Measurements from ENCODE around the gene DPM3. TPM values are rescaled to one million over a fixed set of nuclear protein-coding genes. Genes with fewer than 3 reads are reported as not detected.

Gene DPM3
- total and polyA plus RNA-seq, 2 experiments from 2014 or later = 13.6 to 71.4 TPM

DNA sequence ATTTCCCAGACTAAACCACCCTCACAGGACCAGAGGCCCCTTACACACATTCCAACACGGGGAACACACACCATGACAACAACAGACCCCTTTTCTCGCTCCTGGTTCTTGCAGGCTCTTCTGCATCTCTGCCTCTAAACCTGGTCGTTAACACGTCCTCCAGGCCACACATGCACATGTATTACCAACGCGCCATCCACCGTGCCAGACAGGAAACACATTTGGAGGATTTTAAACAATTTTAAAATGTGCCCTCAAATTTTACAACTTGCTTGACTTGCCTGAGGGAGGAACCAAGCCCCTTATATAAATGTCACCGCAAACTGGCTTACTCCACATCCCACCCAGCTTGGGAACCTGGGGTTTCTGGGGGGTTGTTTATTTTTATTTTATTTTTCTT lies 29.5 kb downstream of the DPM3 start:
- H3K27me3 Mint-ChIP-seq (ENCODE audit: insufficient read depth, low read depth, poor library complexity) = peaks cover 4% of the 10 kb centered on the region
- no peak overlapping the region for H3K4me3 Mint-ChIP-seq
- H3F3A ChIP-seq (replicated peaks; ENCODE audit: low read depth) = 0 out of 2 replicates have a peak, but pooled peaks cover 3% of the 10 kb centered on the region
- H3K27ac ChIP-seq (ENCODE audit: low read depth) = no peak overlapping the region
- 0 out of 3 replicates have a peak, but pooled peaks cover 2% of the 10 kb centered on the region for H3K4me1 Mint-ChIP-seq
- no peak overlapping the region for H3K4me2 ChIP-seq
- H3K9me3 Mint-ChIP-seq = no peaks in the 10 kb centered on the region
- no peak overlapping the region for H3K27ac Mint-ChIP-seq
- DNase-seq (ENCODE audit: low spot score) (no peak), ATAC-seq (no peak)
- H3K9me2 ChIP-seq (ENCODE audit: insufficient read depth) = no peaks in the 10 kb centered on the region
- no peaks in the 10 kb centered on the region for H3K36me3 Mint-ChIP-seq (ENCODE audit: low read depth)
- H4K20me1 ChIP-seq (replicated peaks; ENCODE audit: insufficient read depth) = no peaks in the 10 kb centered on the region
- H3K4me1 ChIP-seq (ENCODE audit: insufficient read depth) = no peaks in the 10 kb centered on the region; the same call in 1 of the 2 replicates
- no peaks in the 10 kb centered on the region for H3K79me2 ChIP-seq (replicated peaks; ENCODE audit: insufficient read depth)
- H3K27me3 ChIP-seq (ENCODE audit: insufficient read depth) = no peaks in the 10 kb centered on the region
- H2AFZ ChIP-seq = no peak overlapping the region
- TF ChIP-seq EZH2phosphoT487 (IDR thresholded peaks at IDR 0.05; ENCODE audit: unreplicated experiment) (no peak), POLR2AphosphoS5 (IDR thresholded peaks at IDR 0.05; ENCODE audit: low read depth) (no peak), ZNF114 (CRISPR knock-in tag; IDR thresholded peaks at IDR 0.05) (no peak), EZH2 (IDR thresholded peaks at IDR 0.05; ENCODE audit: low read depth, unreplicated experiment) (no peak), ZNF331 (CRISPR knock-in tag; IDR thresholded peaks at IDR 0.05; ENCODE audit: low read depth) (no peak), CREB1 (CRISPR knock-in tag; IDR thresholded peaks at IDR 0.05; ENCODE audit: low read depth) (no peak), STAT1 (IDR thresholded peaks at IDR 0.05; ENCODE audit: unreplicated experiment) (no peak), NANOG (IDR thresholded peaks at IDR 0.05; ENCODE audit: borderline replicate concordance) (no peak), JUNB (IDR thresholded peaks at IDR 0.05; ENCODE audit: unreplicated experiment) (no peak)
- TF ChIP-seq, protein P1, sequence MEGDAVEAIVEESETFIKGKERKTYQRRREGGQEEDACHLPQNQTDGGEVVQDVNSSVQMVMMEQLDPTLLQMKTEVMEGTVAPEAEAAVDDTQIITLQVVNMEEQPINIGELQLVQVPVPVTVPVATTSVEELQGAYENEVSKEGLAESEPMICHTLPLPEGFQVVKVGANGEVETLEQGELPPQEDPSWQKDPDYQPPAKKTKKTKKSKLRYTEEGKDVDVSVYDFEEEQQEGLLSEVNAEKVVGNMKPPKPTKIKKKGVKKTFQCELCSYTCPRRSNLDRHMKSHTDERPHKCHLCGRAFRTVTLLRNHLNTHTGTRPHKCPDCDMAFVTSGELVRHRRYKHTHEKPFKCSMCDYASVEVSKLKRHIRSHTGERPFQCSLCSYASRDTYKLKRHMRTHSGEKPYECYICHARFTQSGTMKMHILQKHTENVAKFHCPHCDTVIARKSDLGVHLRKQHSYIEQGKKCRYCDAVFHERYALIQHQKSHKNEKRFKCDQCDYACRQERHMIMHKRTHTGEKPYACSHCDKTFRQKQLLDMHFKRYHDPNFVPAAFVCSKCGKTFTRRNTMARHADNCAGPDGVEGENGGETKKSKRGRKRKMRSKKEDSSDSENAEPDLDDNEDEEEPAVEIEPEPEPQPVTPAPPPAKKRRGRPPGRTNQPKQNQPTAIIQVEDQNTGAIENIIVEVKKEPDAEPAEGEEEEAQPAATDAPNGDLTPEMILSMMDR (conservative IDR thresholded peaks at IDR 0.05; ENCODE audit: low read depth in 2 of 2) = no peak
- TF ChIP-seq, protein P2, sequence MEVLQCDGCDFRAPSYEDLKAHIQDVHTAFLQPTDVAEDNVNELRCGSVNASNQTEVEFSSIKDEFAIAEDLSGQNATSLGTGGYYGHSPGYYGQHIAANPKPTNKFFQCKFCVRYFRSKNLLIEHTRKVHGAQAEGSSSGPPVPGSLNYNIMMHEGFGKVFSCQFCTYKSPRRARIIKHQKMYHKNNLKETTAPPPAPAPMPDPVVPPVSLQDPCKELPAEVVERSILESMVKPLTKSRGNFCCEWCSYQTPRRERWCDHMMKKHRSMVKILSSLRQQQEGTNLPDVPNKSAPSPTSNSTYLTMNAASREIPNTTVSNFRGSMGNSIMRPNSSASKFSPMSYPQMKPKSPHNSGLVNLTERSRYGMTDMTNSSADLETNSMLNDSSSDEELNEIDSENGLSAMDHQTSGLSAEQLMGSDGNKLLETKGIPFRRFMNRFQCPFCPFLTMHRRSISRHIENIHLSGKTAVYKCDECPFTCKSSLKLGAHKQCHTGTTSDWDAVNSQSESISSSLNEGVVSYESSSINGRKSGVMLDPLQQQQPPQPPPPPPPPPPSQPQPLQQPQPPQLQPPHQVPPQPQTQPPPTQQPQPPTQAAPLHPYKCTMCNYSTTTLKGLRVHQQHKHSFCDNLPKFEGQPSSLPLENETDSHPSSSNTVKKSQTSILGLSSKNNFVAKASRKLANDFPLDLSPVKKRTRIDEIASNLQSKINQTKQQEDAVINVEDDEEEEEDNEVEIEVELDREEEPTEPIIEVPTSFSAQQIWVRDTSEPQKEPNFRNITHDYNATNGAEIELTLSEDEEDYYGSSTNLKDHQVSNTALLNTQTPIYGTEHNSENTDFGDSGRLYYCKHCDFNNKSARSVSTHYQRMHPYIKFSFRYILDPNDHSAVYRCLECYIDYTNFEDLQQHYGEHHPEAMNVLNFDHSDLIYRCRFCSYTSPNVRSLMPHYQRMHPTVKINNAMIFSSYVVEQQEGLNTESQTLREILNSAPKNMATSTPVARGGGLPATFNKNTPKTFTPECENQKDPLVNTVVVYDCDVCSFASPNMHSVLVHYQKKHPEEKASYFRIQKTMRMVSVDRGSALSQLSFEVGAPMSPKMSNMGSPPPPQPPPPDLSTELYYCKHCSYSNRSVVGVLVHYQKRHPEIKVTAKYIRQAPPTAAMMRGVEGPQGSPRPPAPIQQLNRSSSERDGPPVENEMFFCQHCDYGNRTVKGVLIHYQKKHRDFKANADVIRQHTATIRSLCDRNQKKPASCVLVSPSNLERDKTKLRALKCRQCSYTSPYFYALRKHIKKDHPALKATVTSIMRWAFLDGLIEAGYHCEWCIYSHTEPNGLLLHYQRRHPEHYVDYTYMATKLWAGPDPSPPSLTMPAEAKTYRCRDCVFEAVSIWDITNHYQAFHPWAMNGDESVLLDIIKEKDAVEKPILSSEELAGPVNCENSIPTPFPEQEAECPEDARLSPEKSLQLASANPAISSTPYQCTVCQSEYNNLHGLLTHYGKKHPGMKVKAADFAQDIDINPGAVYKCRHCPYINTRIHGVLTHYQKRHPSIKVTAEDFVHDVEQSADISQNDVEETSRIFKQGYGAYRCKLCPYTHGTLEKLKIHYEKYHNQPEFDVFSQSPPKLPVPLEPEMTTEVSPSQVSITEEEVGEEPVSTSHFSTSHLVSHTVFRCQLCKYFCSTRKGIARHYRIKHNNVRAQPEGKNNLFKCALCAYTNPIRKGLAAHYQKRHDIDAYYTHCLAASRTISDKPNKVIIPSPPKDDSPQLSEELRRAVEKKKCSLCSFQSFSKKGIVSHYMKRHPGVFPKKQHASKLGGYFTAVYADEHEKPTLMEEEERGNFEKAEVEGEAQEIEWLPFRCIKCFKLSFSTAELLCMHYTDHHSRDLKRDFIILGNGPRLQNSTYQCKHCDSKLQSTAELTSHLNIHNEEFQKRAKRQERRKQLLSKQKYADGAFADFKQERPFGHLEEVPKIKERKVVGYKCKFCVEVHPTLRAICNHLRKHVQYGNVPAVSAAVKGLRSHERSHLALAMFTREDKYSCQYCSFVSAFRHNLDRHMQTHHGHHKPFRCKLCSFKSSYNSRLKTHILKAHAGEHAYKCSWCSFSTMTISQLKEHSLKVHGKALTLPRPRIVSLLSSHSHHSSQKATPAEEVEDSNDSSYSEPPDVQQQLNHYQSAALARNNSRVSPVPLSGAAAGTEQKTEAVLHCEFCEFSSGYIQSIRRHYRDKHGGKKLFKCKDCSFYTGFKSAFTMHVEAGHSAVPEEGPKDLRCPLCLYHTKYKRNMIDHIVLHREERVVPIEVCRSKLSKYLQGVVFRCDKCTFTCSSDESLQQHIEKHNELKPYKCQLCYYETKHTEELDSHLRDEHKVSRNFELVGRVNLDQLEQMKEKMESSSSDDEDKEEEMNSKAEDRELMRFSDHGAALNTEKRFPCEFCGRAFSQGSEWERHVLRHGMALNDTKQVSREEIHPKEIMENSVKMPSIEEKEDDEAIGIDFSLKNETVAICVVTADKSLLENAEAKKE (CRISPR knock-in tag; IDR thresholded peaks at IDR 0.05) = no peak
- TF ChIP-seq, protein P3, sequence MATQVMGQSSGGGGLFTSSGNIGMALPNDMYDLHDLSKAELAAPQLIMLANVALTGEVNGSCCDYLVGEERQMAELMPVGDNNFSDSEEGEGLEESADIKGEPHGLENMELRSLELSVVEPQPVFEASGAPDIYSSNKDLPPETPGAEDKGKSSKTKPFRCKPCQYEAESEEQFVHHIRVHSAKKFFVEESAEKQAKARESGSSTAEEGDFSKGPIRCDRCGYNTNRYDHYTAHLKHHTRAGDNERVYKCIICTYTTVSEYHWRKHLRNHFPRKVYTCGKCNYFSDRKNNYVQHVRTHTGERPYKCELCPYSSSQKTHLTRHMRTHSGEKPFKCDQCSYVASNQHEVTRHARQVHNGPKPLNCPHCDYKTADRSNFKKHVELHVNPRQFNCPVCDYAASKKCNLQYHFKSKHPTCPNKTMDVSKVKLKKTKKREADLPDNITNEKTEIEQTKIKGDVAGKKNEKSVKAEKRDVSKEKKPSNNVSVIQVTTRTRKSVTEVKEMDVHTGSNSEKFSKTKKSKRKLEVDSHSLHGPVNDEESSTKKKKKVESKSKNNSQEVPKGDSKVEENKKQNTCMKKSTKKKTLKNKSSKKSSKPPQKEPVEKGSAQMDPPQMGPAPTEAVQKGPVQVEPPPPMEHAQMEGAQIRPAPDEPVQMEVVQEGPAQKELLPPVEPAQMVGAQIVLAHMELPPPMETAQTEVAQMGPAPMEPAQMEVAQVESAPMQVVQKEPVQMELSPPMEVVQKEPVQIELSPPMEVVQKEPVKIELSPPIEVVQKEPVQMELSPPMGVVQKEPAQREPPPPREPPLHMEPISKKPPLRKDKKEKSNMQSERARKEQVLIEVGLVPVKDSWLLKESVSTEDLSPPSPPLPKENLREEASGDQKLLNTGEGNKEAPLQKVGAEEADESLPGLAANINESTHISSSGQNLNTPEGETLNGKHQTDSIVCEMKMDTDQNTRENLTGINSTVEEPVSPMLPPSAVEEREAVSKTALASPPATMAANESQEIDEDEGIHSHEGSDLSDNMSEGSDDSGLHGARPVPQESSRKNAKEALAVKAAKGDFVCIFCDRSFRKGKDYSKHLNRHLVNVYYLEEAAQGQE (IDR thresholded peaks at IDR 0.05; ENCODE audit: unreplicated experiment) = no peak
- TF ChIP-seq, protein P4, sequence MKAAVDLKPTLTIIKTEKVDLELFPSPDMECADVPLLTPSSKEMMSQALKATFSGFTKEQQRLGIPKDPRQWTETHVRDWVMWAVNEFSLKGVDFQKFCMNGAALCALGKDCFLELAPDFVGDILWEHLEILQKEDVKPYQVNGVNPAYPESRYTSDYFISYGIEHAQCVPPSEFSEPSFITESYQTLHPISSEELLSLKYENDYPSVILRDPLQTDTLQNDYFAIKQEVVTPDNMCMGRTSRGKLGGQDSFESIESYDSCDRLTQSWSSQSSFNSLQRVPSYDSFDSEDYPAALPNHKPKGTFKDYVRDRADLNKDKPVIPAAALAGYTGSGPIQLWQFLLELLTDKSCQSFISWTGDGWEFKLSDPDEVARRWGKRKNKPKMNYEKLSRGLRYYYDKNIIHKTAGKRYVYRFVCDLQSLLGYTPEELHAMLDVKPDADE (IDR thresholded peaks at IDR 0.05) = no peak
- H3K4me3 ChIP-seq = no peak overlapping the region
- H3K36me3 ChIP-seq (ENCODE audit: insufficient read depth) = no peaks in the 10 kb centered on the region
